ENCODE data around the gene ARHGAP5. TPM values are rescaled to one million over a fixed set of nuclear protein-coding genes. Genes with fewer than 3 reads are reported as not detected.

ARHGAP5 gene
- total and polyA plus RNA-seq, 3 experiments from 2014 or later, result 15.9 to 38.2 (median 37.9) TPM

GRCh38 chr14:32085845-32086383 lies 8.8 kb downstream of the ARHGAP5 start:
- Histone ChIP-seq H3K27me3 (ENCODE audit: insufficient read depth, low read length, poor library complexity, severe bottlenecking) (no peaks in the 10 kb centered on the region), H3K36me3 (ENCODE audit: insufficient read depth, low read length) (peaks cover 5% of the 10 kb centered on the region), H3K27ac (ENCODE audit: low read depth, low read length) (no peak overlapping the region), H3K4me1 (ENCODE audit: insufficient read depth, low read length) (no peaks in the 10 kb centered on the region), H3K9me3 (ENCODE audit: low read length) (no peaks in the 10 kb centered on the region), H3K4me3 (ENCODE audit: low read length) (no peak overlapping the region)
- DNase-seq, result no peak
- peaks cover 6 to 7% (median 7%) of the 10 kb centered on the region in 3 donors for H3K36me3 Mint-ChIP-seq
- CTCF ChIA-PET, result no interaction called here
- H3K4me3 Mint-ChIP-seq, result no peak overlapping the region
- peaks cover 21 to 69% (median 36%) of the 10 kb centered on the region in 3 donors for H3K4me1 Mint-ChIP-seq
- H3K27ac Mint-ChIP-seq, result peak overlapping the region in 2 of 8 donors; percentile 8 to 13
- no peaks in the 10 kb centered on the region for H3K27me3 Mint-ChIP-seq
- H3K9me3 Mint-ChIP-seq, result no peaks in the 10 kb centered on the region
- POLR2A ChIA-PET, result interaction anchor here (0.6 kb wide), 1 partner anchor 122 kb away, joined by 3 read pairs; no protein-coding TSS in a partner anchor

GRCh38 chr14:32087173-32087861 lies 10.2 kb downstream of the ARHGAP5 start:
- ChIA-PET CTCF (interaction anchor here (0.9 kb wide), 1 partner anchor 14 kb away, joined by 3 read pairs; no protein-coding TSS in a partner anchor), POLR2A (no interaction called here)
- Mint-ChIP-seq H3K4me3 (no peak overlapping the region), H3K4me1 (peaks cover 16 to 55% (median 31%) of the 10 kb centered on the region in 3 donors), H3K9me3 (no peaks in the 10 kb centered on the region), H3K36me3 (peaks cover 17 to 21% (median 18%) of the 10 kb centered on the region in 3 donors), H3K27me3 (no peaks in the 10 kb centered on the region), H3K27ac (no peak overlapping the region)
- H3K27me3 ChIP-seq (ENCODE audit: insufficient read depth, low read length, poor library complexity, severe bottlenecking), result no peaks in the 10 kb centered on the region
- no peak overlapping the region for H3K4me3 ChIP-seq (ENCODE audit: low read length)
- no peaks in the 10 kb centered on the region for H3K9me3 ChIP-seq (ENCODE audit: low read length)
- peaks cover 8% of the 10 kb centered on the region for H3K36me3 ChIP-seq (ENCODE audit: insufficient read depth, low read length)
- no peak for DNase-seq
- H3K27ac ChIP-seq (ENCODE audit: low read depth, low read length), result no peak overlapping the region
- H3K4me1 ChIP-seq (ENCODE audit: insufficient read depth, low read length), result no peaks in the 10 kb centered on the region

GRCh38 chr14:32087907-32088306 lies 10.8 kb downstream of the ARHGAP5 start:
- Histone ChIP-seq H3K4me3 (ENCODE audit: low read length) (no peak overlapping the region), H3K36me3 (ENCODE audit: insufficient read depth, low read length) (peaks cover 8% of the 10 kb centered on the region), H3K27me3 (ENCODE audit: insufficient read depth, low read length, poor library complexity, severe bottlenecking) (no peaks in the 10 kb centered on the region), H3K27ac (ENCODE audit: low read depth, low read length) (no peak overlapping the region), H3K4me1 (ENCODE audit: insufficient read depth, low read length) (no peaks in the 10 kb centered on the region), H3K9me3 (ENCODE audit: low read length) (no peaks in the 10 kb centered on the region)
- H3K9me3 Mint-ChIP-seq, result no peaks in the 10 kb centered on the region
- ChIA-PET CTCF (no interaction called here), POLR2A (no interaction called here)
- no peak for DNase-seq
- H3K4me3 Mint-ChIP-seq, result no peak overlapping the region
- peaks cover 12 to 51% (median 27%) of the 10 kb centered on the region in 3 donors for H3K4me1 Mint-ChIP-seq
- no peaks in the 10 kb centered on the region for H3K27me3 Mint-ChIP-seq
- peaks cover 22 to 27% (median 23%) of the 10 kb centered on the region in 3 donors for H3K36me3 Mint-ChIP-seq
- no peak overlapping the region for H3K27ac Mint-ChIP-seq

GRCh38 chr14:32090686-32091085 lies 13.6 kb downstream of the ARHGAP5 start:
- H3K4me1 Mint-ChIP-seq, result peaks cover 9 to 35% (median 26%) of the 10 kb centered on the region in 3 donors
- CTCF ChIA-PET, result no interaction called here
- no peak for DNase-seq

DNA sequence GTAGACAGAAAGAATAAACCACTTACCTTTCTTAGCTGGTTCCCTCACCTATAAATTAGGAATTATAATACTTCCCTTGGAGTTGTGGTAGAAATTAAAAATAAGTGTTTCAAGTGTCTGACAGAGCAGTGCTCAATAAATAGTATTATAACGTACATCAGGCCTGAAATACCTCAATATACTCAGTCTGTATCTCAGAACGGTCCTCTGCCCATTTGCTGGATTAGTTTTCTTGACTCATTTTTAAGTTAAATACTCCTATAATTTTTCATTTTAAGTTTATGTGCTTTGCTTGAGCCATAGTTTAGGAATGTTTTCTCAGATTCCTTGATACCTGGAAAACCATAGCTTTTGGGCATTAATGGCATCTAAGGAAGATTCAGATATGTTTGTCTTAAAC lies 22.4 kb downstream of the ARHGAP5 start:
- peaks cover 19% of the 10 kb centered on the region for H3K4me1 ChIP-seq (ENCODE audit: insufficient read depth, low read length)
- no peak overlapping the region for H3K4me3 Mint-ChIP-seq
- ChIA-PET CTCF (interaction anchor here (1.5 kb wide), 1 partner anchor 153 kb away, joined by 6 read pairs; no protein-coding TSS in a partner anchor), POLR2A (no interaction called here)
- H3K9me3 ChIP-seq (ENCODE audit: low read length), result no peaks in the 10 kb centered on the region
- H3K36me3 Mint-ChIP-seq, result peaks cover 0 to 7% (median 0%) of the 10 kb centered on the region in 3 donors
- no peaks in the 10 kb centered on the region for H3K36me3 ChIP-seq (ENCODE audit: insufficient read depth, low read length)
- peaks cover 21 to 58% (median 53%) of the 10 kb centered on the region in 3 donors for H3K4me1 Mint-ChIP-seq
- H3K4me3 ChIP-seq (ENCODE audit: low read length), result no peak overlapping the region
- no peaks in the 10 kb centered on the region for H3K9me3 Mint-ChIP-seq
- no peak overlapping the region for H3K27ac Mint-ChIP-seq
- H3K27me3 ChIP-seq (ENCODE audit: insufficient read depth, low read length, poor library complexity, severe bottlenecking), result no peaks in the 10 kb centered on the region
- H3K27me3 Mint-ChIP-seq, result no peaks in the 10 kb centered on the region
- no peak overlapping the region for H3K27ac ChIP-seq (ENCODE audit: low read depth, low read length)
- DNase-seq, result no peak

More at GRCh38 chr14:32090686-32091085, 13.6 kb downstream of the ARHGAP5 start:
- Histone ChIP-seq H3K27me3 (ENCODE audit: insufficient read depth, low read length, poor library complexity, severe bottlenecking) (no peaks in the 10 kb centered on the region), H3K27ac (ENCODE audit: low read depth, low read length) (no peak overlapping the region), H3K4me1 (ENCODE audit: insufficient read depth, low read length) (no peaks in the 10 kb centered on the region), H3K9me3 (ENCODE audit: low read length) (no peaks in the 10 kb centered on the region), H3K4me3 (ENCODE audit: low read length) (no peak overlapping the region), H3K36me3 (ENCODE audit: insufficient read depth, low read length) (peaks cover 8% of the 10 kb centered on the region)
- POLR2A ChIA-PET, result no interaction called here
- no peak overlapping the region for H3K4me3 Mint-ChIP-seq
- no peak overlapping the region for H3K27ac Mint-ChIP-seq
- H3K27me3 Mint-ChIP-seq, result no peaks in the 10 kb centered on the region
- no peaks in the 10 kb centered on the region for H3K9me3 Mint-ChIP-seq
- peaks cover 29 to 42% (median 33%) of the 10 kb centered on the region in 3 donors for H3K36me3 Mint-ChIP-seq

DNA sequence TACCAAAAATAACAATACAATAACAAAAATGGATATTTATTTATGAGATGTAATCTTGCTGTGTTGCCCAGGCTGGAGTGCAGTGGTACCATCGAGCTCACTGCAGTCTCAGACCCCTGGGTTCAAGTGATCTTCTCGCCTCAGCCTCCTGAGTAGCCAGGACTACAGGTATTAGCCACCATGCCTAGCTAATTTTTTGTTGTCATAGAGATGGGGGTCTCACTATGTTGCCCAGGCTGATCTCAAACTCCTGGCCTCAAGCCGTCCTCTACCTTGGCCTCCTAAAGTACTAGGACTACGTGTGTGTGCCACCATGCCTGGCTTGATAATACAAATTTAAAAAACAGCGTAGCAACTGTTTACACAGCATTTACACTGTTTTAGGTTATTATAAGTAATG lies 23.1 kb downstream of the ARHGAP5 start:
- Histone ChIP-seq H3K36me3 (ENCODE audit: insufficient read depth, low read length) (no peaks in the 10 kb centered on the region), H3K9me3 (ENCODE audit: low read length) (no peaks in the 10 kb centered on the region), H3K27ac (ENCODE audit: low read depth, low read length) (no peak overlapping the region), H3K4me1 (ENCODE audit: insufficient read depth, low read length) (peaks cover 19% of the 10 kb centered on the region), H3K27me3 (ENCODE audit: insufficient read depth, low read length, poor library complexity, severe bottlenecking) (no peaks in the 10 kb centered on the region), H3K4me3 (ENCODE audit: low read length) (no peak overlapping the region)
- Mint-ChIP-seq H3K4me3 (no peak overlapping the region), H3K4me1 (peaks cover 22 to 64% (median 57%) of the 10 kb centered on the region in 3 donors), H3K27ac (peak overlapping the region in 1 of 8 donors; percentile 61), H3K9me3 (no peaks in the 10 kb centered on the region), H3K27me3 (no peaks in the 10 kb centered on the region), H3K36me3 (peaks cover 0 to 7% (median 0%) of the 10 kb centered on the region in 3 donors)
- no peak for DNase-seq
- POLR2A ChIA-PET, result no interaction called here
- CTCF ChIA-PET, result interaction anchor here (1.5 kb wide), 1 partner anchor 152 kb away, joined by 6 read pairs; no protein-coding TSS in a partner anchor

- Mint-ChIP-seq H3K36me3 (peaks cover 0 to 5% (median 3%) of the 10 kb centered on the region in 3 donors), H3K4me1 (peaks cover 24 to 75% (median 53%) of the 10 kb centered on the region in 3 donors), H3K27ac (peak overlapping the region in 7 of 8 donors; percentile 33 to 88 (median 61)), H3K27me3 (no peaks in the 10 kb centered on the region), H3K4me3 (peak overlapping the region in 6 of 7 donors; percentile 24 to 64 (median 41)), H3K9me3 (no peaks in the 10 kb centered on the region)
- CTCF ChIA-PET, result interaction anchor here (0.6 to 1.2 kb wide), 2 partner anchors 14 to 47 kb away, joined by 3 read pairs; no protein-coding TSS in a partner anchor
- no peaks in the 10 kb centered on the region for H3K9me3 ChIP-seq (ENCODE audit: low read length)
- no peaks in the 10 kb centered on the region for H3K27me3 ChIP-seq (ENCODE audit: insufficient read depth, low read length, poor library complexity, severe bottlenecking)
- H3K4me3 ChIP-seq (ENCODE audit: low read length), result no peak overlapping the region
- POLR2A ChIA-PET, result no interaction called here
- DNase-seq, result peak in 1 of 5 donors; percentile 32
- peaks cover 19% of the 10 kb centered on the region for H3K4me1 ChIP-seq (ENCODE audit: insufficient read depth, low read length)
- H3K27ac ChIP-seq (ENCODE audit: low read depth, low read length), result no peak overlapping the region
- H3K36me3 ChIP-seq (ENCODE audit: insufficient read depth, low read length), result no peaks in the 10 kb centered on the region
These were observed 25.2 kb downstream of the ARHGAP5 start for GRCh38 chr14:32102152-32102787.

DNA sequence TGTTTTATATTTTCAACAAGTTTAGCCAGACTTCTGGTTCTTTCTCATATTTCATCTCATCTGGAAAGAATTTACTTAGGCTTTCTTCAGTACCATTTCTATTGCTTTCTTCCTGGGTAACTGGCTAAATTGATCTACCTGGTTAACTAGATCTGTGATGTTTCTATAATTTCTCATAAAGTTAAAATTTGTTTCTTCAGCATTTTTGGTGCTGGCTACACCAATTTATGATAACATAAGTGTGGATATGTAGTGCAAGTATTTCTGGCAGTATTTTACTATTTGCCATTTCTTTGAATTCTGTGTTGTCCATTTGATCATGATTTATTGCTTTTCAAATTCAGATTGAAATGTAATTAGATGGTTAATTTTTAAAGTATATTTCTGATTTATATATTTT lies 25.9 kb downstream of the ARHGAP5 start:
- peaks cover 19% of the 10 kb centered on the region for H3K4me1 ChIP-seq (ENCODE audit: insufficient read depth, low read length)
- H3K27me3 Mint-ChIP-seq, result no peaks in the 10 kb centered on the region
- H3K9me3 Mint-ChIP-seq, result no peaks in the 10 kb centered on the region
- ChIA-PET POLR2A (no interaction called here), CTCF (interaction anchor here (1.2 kb wide), 1 partner anchor 13 kb away, joined by 3 read pairs; no protein-coding TSS in a partner anchor)
- peak overlapping the region in 1 of 7 donors; percentile 42 for H3K4me3 Mint-ChIP-seq
- H3K27ac Mint-ChIP-seq, result no peak overlapping the region
- peaks cover 0 to 5% (median 3%) of the 10 kb centered on the region in 3 donors for H3K36me3 Mint-ChIP-seq
- H3K4me3 ChIP-seq (ENCODE audit: low read length), result no peak overlapping the region
- H3K27me3 ChIP-seq (ENCODE audit: insufficient read depth, low read length, poor library complexity, severe bottlenecking), result no peaks in the 10 kb centered on the region
- no peaks in the 10 kb centered on the region for H3K36me3 ChIP-seq (ENCODE audit: insufficient read depth, low read length)
- H3K4me1 Mint-ChIP-seq, result peaks cover 24 to 69% (median 53%) of the 10 kb centered on the region in 3 donors
- no peaks in the 10 kb centered on the region for H3K9me3 ChIP-seq (ENCODE audit: low read length)
- no peak overlapping the region for H3K27ac ChIP-seq (ENCODE audit: low read depth, low read length)
- no peak for DNase-seq
